ENCODE measurements around the gene GPR171. TPM values are rescaled to one million over a fixed set of nuclear protein-coding genes. Genes with fewer than 3 reads are reported as not detected.

GPR171 gene
- total and polyA plus RNA-seq, 2 experiments from 2014 or later: not detected

DNA sequence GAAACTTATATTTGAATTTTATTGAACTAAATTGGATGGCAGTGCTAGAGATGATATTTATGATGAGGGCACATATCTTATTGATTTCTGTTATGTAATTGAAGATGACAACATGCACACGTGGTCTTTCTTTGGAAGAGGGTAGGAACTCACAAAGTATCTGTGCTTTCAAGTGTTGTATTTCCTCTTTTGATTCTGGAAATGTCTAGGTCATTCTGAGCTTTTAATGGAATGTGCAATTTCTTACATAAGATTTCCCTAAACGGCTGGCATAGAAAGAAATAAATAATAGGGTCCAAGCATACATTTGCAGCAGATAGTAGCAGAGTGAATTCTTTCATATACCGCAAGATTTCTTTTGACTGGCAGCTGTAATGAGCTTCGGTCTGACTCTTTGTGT lies 10.1 kb upstream of the GPR171 start:
- H3K9me2 ChIP-seq (ENCODE audit: insufficient read depth): no peaks in the 10 kb centered on the region
- WGBS, 2 experiments (ENCODE audit: low coverage in 1 of 2, low lambda C conversion rate in 2 of 2, missing lambda C conversion rate in 2 of 2): 62 to 64% methylated on average over 4 of the region's 4 CpGs
- peaks cover 4% of the 10 kb centered on the region; the same call in 1 of the 2 replicates for H3F3A ChIP-seq (ENCODE audit: insufficient read depth)
- H3K27ac ChIP-seq: no peak overlapping the region
- no peaks in the 10 kb centered on the region for H3K9me3 ChIP-seq (ENCODE audit: low read depth)
- no peaks in the 10 kb centered on the region for H4K20me1 ChIP-seq (ENCODE audit: insufficient read depth)
- no peaks in the 10 kb centered on the region for H3K36me3 ChIP-seq (ENCODE audit: low read depth)
- in situ Hi-C loops (cut with MboI): no loop called here
- TF ChIP-seq EZH2phosphoT487 (IDR thresholded peaks at IDR 0.05; ENCODE audit: insufficient read depth, low read depth): no peak
- TF ChIP-seq EZH2 (IDR thresholded peaks at IDR 0.05; ENCODE audit: insufficient read depth, poor library complexity, severe bottlenecking): no peak
- no peak for DNase-seq
- H3K4me2 ChIP-seq (ENCODE audit: unreplicated experiment): no peak overlapping the region
- H3K4me1 ChIP-seq (ENCODE audit: insufficient read depth): peaks cover 23% of the 10 kb centered on the region
- H3K79me2 ChIP-seq (ENCODE audit: insufficient read depth): no peaks in the 10 kb centered on the region
- H3K4me3 ChIP-seq: no peak overlapping the region
- H3K9ac ChIP-seq: no peak overlapping the region
- no peak overlapping the region for H2AFZ ChIP-seq
- H3K27me3 ChIP-seq (replicated peaks; ENCODE audit: insufficient read depth): no peaks in the 10 kb centered on the region

DNA sequence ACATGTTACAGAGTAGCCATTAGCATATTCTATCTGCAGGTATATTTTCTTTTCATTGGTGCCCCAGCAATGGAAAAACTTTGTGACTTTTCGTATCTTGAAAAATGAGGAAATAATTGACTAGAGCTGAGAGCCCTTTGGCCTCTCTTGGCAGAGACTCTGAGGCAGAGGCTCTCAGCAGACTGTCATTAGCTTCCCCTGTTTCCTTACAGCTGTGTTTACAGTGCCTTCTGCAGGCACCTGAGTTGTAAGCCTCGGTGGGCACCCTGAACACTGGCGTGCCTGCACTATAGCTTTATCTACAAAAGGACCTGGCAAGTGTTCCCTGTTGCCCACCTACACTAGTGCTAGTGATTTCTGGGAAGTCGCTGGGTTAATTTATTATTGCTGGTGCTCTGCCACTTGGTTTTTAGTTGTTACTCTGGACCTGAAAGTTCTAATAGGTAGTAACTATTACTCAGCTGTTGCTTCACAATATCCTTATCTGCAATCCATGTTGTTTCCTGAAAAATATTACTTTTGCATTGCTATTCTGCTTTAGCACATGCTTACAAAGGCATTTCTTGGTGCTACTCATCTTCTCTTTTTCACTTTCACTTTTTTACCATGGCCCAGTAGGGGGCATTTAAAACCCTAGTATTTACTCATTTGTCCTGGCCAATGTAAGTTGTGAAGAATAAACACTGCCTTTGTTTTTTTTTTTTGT lies 7.8 kb upstream of the GPR171 start:
- in situ Hi-C loops (cut with MboI): no loop called here
- 86% methylated on average over 4 of the region's 4 CpGs for WGBS, 2 experiments (ENCODE audit: low coverage in 1 of 2, low lambda C conversion rate in 2 of 2, missing lambda C conversion rate in 2 of 2)
- Histone ChIP-seq H3K9me3 (ENCODE audit: low read depth) (no peaks in the 10 kb centered on the region), H3K4me3 (no peak overlapping the region), H3K27ac (no peak overlapping the region), H3K27me3 (replicated peaks; ENCODE audit: insufficient read depth) (no peaks in the 10 kb centered on the region), H3F3A (ENCODE audit: insufficient read depth) (no peaks in the 10 kb centered on the region), H3K36me3 (ENCODE audit: low read depth) (no peaks in the 10 kb centered on the region), H3K4me1 (ENCODE audit: insufficient read depth) (peaks cover 9% of the 10 kb centered on the region; the same call in 1 of the 2 replicates), H3K4me2 (ENCODE audit: unreplicated experiment) (no peak overlapping the region), H4K20me1 (ENCODE audit: insufficient read depth) (no peaks in the 10 kb centered on the region), H3K9ac (no peak overlapping the region), H2AFZ (no peak overlapping the region), H3K9me2 (ENCODE audit: insufficient read depth) (no peaks in the 10 kb centered on the region), H3K79me2 (ENCODE audit: insufficient read depth) (no peaks in the 10 kb centered on the region)
- TF ChIP-seq EZH2 (IDR thresholded peaks at IDR 0.05; ENCODE audit: insufficient read depth, poor library complexity, severe bottlenecking) (no peak), EZH2phosphoT487 (IDR thresholded peaks at IDR 0.05; ENCODE audit: insufficient read depth, low read depth) (no peak)
- DNase-seq: peak; percentile 12

- Histone ChIP-seq H3K4me3 (no peak overlapping the region), H2AFZ (no peak overlapping the region), H3K4me2 (ENCODE audit: unreplicated experiment) (no peak overlapping the region), H3K9me3 (ENCODE audit: low read depth) (no peaks in the 10 kb centered on the region), H3K79me2 (ENCODE audit: insufficient read depth) (no peaks in the 10 kb centered on the region), H3K9ac (no peak overlapping the region), H3K27me3 (replicated peaks; ENCODE audit: insufficient read depth) (no peaks in the 10 kb centered on the region), H3K9me2 (ENCODE audit: insufficient read depth) (no peaks in the 10 kb centered on the region), H3K27ac (no peak overlapping the region), H3K36me3 (ENCODE audit: low read depth) (no peaks in the 10 kb centered on the region), H3F3A (ENCODE audit: insufficient read depth) (no peaks in the 10 kb centered on the region), H4K20me1 (ENCODE audit: insufficient read depth) (no peaks in the 10 kb centered on the region), H3K4me1 (ENCODE audit: insufficient read depth) (peaks cover 9% of the 10 kb centered on the region; the same call in 1 of the 2 replicates)
- no peak for DNase-seq
- WGBS, 2 experiments (ENCODE audit: low coverage in 1 of 2, low lambda C conversion rate in 2 of 2, missing lambda C conversion rate in 2 of 2): 80 to 83% methylated on average over 3 of the region's 3 CpGs
- in situ Hi-C loops (cut with MboI): no loop called here
- TF ChIP-seq EZH2 (IDR thresholded peaks at IDR 0.05; ENCODE audit: insufficient read depth, poor library complexity, severe bottlenecking) (no peak), EZH2phosphoT487 (IDR thresholded peaks at IDR 0.05; ENCODE audit: insufficient read depth, low read depth) (no peak)
Observed at GRCh38 chr3:151209654-151210053, 6.6 kb upstream of the GPR171 start.

DNA sequence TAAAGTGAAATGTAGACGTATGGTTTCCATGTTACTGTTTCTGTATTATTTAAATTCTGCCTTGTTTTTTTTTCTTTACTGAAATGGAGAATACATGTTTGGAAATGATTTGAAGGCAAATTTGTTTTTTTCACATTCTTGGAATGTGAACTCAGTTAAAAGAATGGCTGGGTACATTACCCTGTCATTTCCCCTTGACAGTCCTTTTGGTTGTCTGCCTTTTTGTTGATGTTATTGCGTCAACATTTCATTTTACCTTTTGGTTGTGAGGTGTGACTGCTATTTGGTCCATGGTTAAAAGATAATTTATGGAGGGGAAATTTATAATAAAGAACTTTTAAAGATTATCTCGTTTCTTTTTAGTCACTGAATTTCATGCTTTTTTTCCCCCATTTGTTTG lies 3.2 kb upstream of the GPR171 start:
- no peak overlapping the region for H3K9ac ChIP-seq
- 69 to 79% methylated on average over 3 of the region's 3 CpGs for WGBS, 2 experiments (ENCODE audit: low coverage in 1 of 2, low lambda C conversion rate in 2 of 2, missing lambda C conversion rate in 2 of 2)

More for the DNA sequence above, 3.2 kb upstream of the GPR171 start:
- H3K4me2 ChIP-seq (ENCODE audit: unreplicated experiment): no peak overlapping the region
- no peaks in the 10 kb centered on the region for H3K27me3 ChIP-seq (replicated peaks; ENCODE audit: insufficient read depth)
- no peak overlapping the region for H2AFZ ChIP-seq
- H4K20me1 ChIP-seq (ENCODE audit: insufficient read depth): no peaks in the 10 kb centered on the region
- H3K36me3 ChIP-seq (ENCODE audit: low read depth): no peaks in the 10 kb centered on the region
- no peaks in the 10 kb centered on the region for H3F3A ChIP-seq (ENCODE audit: insufficient read depth)
- no peak overlapping the region for H3K27ac ChIP-seq
- DNase-seq: no peak
- H3K4me1 ChIP-seq (ENCODE audit: insufficient read depth): peaks cover 9% of the 10 kb centered on the region; the same call in 1 of the 2 replicates
- no peak for TF ChIP-seq EZH2 (IDR thresholded peaks at IDR 0.05; ENCODE audit: insufficient read depth, poor library complexity, severe bottlenecking)
- TF ChIP-seq EZH2phosphoT487 (IDR thresholded peaks at IDR 0.05; ENCODE audit: insufficient read depth, low read depth): no peak
- no peaks in the 10 kb centered on the region for H3K9me3 ChIP-seq (ENCODE audit: low read depth)
- H3K79me2 ChIP-seq (ENCODE audit: insufficient read depth): no peaks in the 10 kb centered on the region
- in situ Hi-C loops (cut with MboI): no loop called here
- no peak overlapping the region for H3K4me3 ChIP-seq
- no peaks in the 10 kb centered on the region for H3K9me2 ChIP-seq (ENCODE audit: insufficient read depth)

Measured in GM23248 (cell line).